ENCODE measurements around the gene CTBP1. TPM values are rescaled to one million over a fixed set of nuclear protein-coding genes. Genes with fewer than 3 reads are reported as not detected.
A peak's percentile ranks its signal among the peaks of the same experiment; 100 is the strongest.
"Not testable (repeated sequence)": the region's sequence is repeated elsewhere in the genome, so short reads cannot be mapped to it uniquely, and the experiment has no call there.

Gene CTBP1
- total RNA-seq, 1 donor from 2014 or later: 171 TPM

- DNase-seq (ENCODE audit: extremely low read depth, low read depth, low spot score): no peak
Observed at GRCh38 chr4:1239141-1239949, 9.6 kb downstream of the CTBP1 start.

GRCh38 chr4:1238676-1239000 lies 10.3 kb downstream of the CTBP1 start:
- DNase-seq (ENCODE audit: extremely low read depth, low read depth, low spot score): no peak

- no peak for DNase-seq (ENCODE audit: extremely low read depth, low read depth, low spot score)
Observed at GRCh38 chr4:1237981-1238675, 10.8 kb downstream of the CTBP1 start.

GRCh38 chr4:1237261-1237660 lies 11.7 kb downstream of the CTBP1 start:
- not testable (repeated sequence) for DNase-seq (ENCODE audit: extremely low read depth, low read depth, low spot score)

GRCh38 chr4:1236836-1237235 lies 12.1 kb downstream of the CTBP1 start:
- DNase-seq (ENCODE audit: extremely low read depth, low read depth, low spot score): not testable (repeated sequence)

GRCh38 chr4:1236103-1236641 lies 12.8 kb downstream of the CTBP1 start:
- DNase-seq (ENCODE audit: extremely low read depth, low read depth, low spot score): no peak

GRCh38 chr4:1235381-1236102 lies 13.4 kb downstream of the CTBP1 start:
- DNase-seq (ENCODE audit: extremely low read depth, low read depth, low spot score): no peak

- no peak for DNase-seq (ENCODE audit: extremely low read depth, low read depth, low spot score)
Observed at GRCh38 chr4:1234811-1235292, 14.1 kb downstream of the CTBP1 start.

- DNase-seq (ENCODE audit: extremely low read depth, low read depth, low spot score): no peak
Observed at GRCh38 chr4:1234309-1234695, 14.6 kb downstream of the CTBP1 start.

GRCh38 chr4:1233641-1234308 lies 15.2 kb downstream of the CTBP1 start:
- DNase-seq (ENCODE audit: extremely low read depth, low read depth, low spot score): no peak

GRCh38 chr4:1232661-1233621 lies 16.0 kb downstream of the CTBP1 start:
- peak; percentile 89 for DNase-seq (ENCODE audit: extremely low read depth, low read depth, low spot score)

- DNase-seq (ENCODE audit: extremely low read depth, low read depth, low spot score): no peak
Observed at GRCh38 chr4:1231637-1232360, 17.1 kb downstream of the CTBP1 start.

GRCh38 chr4:1230971-1231636 lies 17.8 kb downstream of the CTBP1 start:
- no peak for DNase-seq (ENCODE audit: extremely low read depth, low read depth, low spot score)

- no peak for DNase-seq (ENCODE audit: extremely low read depth, low read depth, low spot score)
Observed at GRCh38 chr4:1230316-1230715, 18.6 kb downstream of the CTBP1 start.

- DNase-seq (ENCODE audit: extremely low read depth, low read depth, low spot score): no peak
Observed at GRCh38 chr4:1229117-1229849, 19.6 kb downstream of the CTBP1 start.

GRCh38 chr4:1227816-1228215 lies 21.1 kb downstream of the CTBP1 start:
- no peak for DNase-seq (ENCODE audit: extremely low read depth, low read depth, low spot score)

- no peak for DNase-seq (ENCODE audit: extremely low read depth, low read depth, low spot score)
Observed at GRCh38 chr4:1226598-1226997, 22.3 kb downstream of the CTBP1 start.

- no peak for DNase-seq (ENCODE audit: extremely low read depth, low read depth, low spot score)
Observed at GRCh38 chr4:1226144-1226481, 22.8 kb downstream of the CTBP1 start.
